Right atrium auricular region (tissue), 2 donors: ENCODE measurements around the gene SH3GL2. TPM values are rescaled to one million over a fixed set of nuclear protein-coding genes. Genes with fewer than 3 reads are reported as not detected.

Experiments
- DNase-seq: peaks from one replicate; pipeline ENCODE4 v3.0.0-alpha.2; 2019; ENCODE audit warnings: low spot score
- H3K27ac ChIP-seq, 2 donors: fragments of 200-600 bp; sonication (generic); 1 replicate in 1 of 2; 2 replicates in 1 of 2; pipeline ENCODE4 v1.5.1; 2016 to 2019
- H3K27me3 ChIP-seq, 2 donors: fragments of 200-600 bp; sonication (generic); one replicate each; pipeline versions ENCODE4 v1.5.1 to v1.6.0; 2017 to 2019
- H3K36me3 ChIP-seq: fragments of 200-600 bp; sonication (generic); one replicate; pipeline ENCODE4 v1.5.1; 2016
- H3K4me1 ChIP-seq, 2 donors: fragments of 200-600 bp; sonication (generic); one replicate each; pipeline versions ENCODE4 v1.5.1 to v1.6.0; 2017 to 2019
- H3K4me3 ChIP-seq, 2 donors: fragments of 200-600 bp; sonication (generic); 1 replicate in 1 of 2; 2 replicates in 1 of 2; pipeline ENCODE4 v1.5.1; 2017 to 2019; ENCODE audit warnings: mild to moderate bottlenecking in 1 of 2, moderate library complexity in 1 of 2
- H3K9me3 ChIP-seq, 2 donors: fragments of 200-600 bp; sonication (generic); one replicate each; pipeline ENCODE4 v1.5.1; 2019
- CTCF ChIP-seq, 2 donors: fragments of 200-600 bp; sonication (generic); IDR thresholded peaks; one replicate each; pipeline ENCODE4 v1.5.1; 2019; ENCODE audit warnings: antibody characterized with exemption in 2 of 2
- total RNA-seq, 2 donors: library from RNA; depleted of rRNA; stranded (reverse); fragments of >200 nt; gene quantifications; one replicate each; pipeline ENCODE4 v1.1.0, GENCODE V29; 2016

SH3GL2 gene
- total RNA-seq, 2 donors from 2014 or later: 0.28 TPM; not detected in 1

- H3K4me1 ChIP-seq: peaks cover 0 to 13% of the 10 kb centered on the region in 2 donors
- peak overlapping the region in 1 of 2 donors; percentile 50 for H3K4me3 ChIP-seq
- H3K27me3 ChIP-seq: peaks cover 0 to 13% of the 10 kb centered on the region in 2 donors
- DNase-seq: no peak
- no peak overlapping the region for H3K27ac ChIP-seq
- no peaks in the 10 kb centered on the region for H3K36me3 ChIP-seq
- TF ChIP-seq CTCF (IDR thresholded peaks at IDR 0.05): no peak
- no peaks in the 10 kb centered on the region for H3K9me3 ChIP-seq
These were observed 322 bp upstream of the SH3GL2 start for GRCh38 chr9:17578577-17578910.

GRCh38 chr9:17580119-17580518, 1.3 kb downstream of the SH3GL2 start:
- H3K9me3 ChIP-seq: no peaks in the 10 kb centered on the region
- H3K36me3 ChIP-seq: no peaks in the 10 kb centered on the region
- peaks cover 0 to 13% of the 10 kb centered on the region in 2 donors for H3K4me1 ChIP-seq
- peaks cover 0 to 13% of the 10 kb centered on the region in 2 donors for H3K27me3 ChIP-seq
- H3K27ac ChIP-seq: no peak overlapping the region
- H3K4me3 ChIP-seq: no peak overlapping the region
- DNase-seq: no peak
- TF ChIP-seq CTCF (IDR thresholded peaks at IDR 0.05): no peak

- Histone ChIP-seq H3K27ac (no peak overlapping the region), H3K36me3 (no peaks in the 10 kb centered on the region), H3K4me3 (no peak overlapping the region), H3K27me3 (no peaks in the 10 kb centered on the region), H3K4me1 (no peaks in the 10 kb centered on the region), H3K9me3 (no peaks in the 10 kb centered on the region)
- no peak for TF ChIP-seq CTCF (IDR thresholded peaks at IDR 0.05)
- DNase-seq: no peak
These were observed 8.2 kb downstream of the SH3GL2 start for GRCh38 chr9:17587113-17587512.

- Histone ChIP-seq H3K9me3 (no peaks in the 10 kb centered on the region), H3K4me1 (no peaks in the 10 kb centered on the region), H3K4me3 (no peak overlapping the region), H3K36me3 (no peaks in the 10 kb centered on the region), H3K27ac (no peak overlapping the region), H3K27me3 (no peaks in the 10 kb centered on the region)
- no peak for DNase-seq
- TF ChIP-seq CTCF (IDR thresholded peaks at IDR 0.05): no peak
These were observed 9.5 kb downstream of the SH3GL2 start for GRCh38 chr9:17588395-17588794.

- Histone ChIP-seq H3K27me3 (no peaks in the 10 kb centered on the region), H3K4me3 (no peak overlapping the region), H3K4me1 (no peaks in the 10 kb centered on the region), H3K27ac (no peak overlapping the region), H3K36me3 (no peaks in the 10 kb centered on the region), H3K9me3 (no peaks in the 10 kb centered on the region)
- TF ChIP-seq CTCF (IDR thresholded peaks at IDR 0.05): no peak
- no peak for DNase-seq
These were observed 10.1 kb downstream of the SH3GL2 start for GRCh38 chr9:17588941-17589340.

- no peak for DNase-seq
- H3K4me1 ChIP-seq: no peaks in the 10 kb centered on the region
- no peaks in the 10 kb centered on the region for H3K36me3 ChIP-seq
- no peaks in the 10 kb centered on the region for H3K27me3 ChIP-seq
- no peak overlapping the region for H3K27ac ChIP-seq
- no peak overlapping the region for H3K4me3 ChIP-seq
- H3K9me3 ChIP-seq: no peaks in the 10 kb centered on the region
- no peak for TF ChIP-seq CTCF (IDR thresholded peaks at IDR 0.05)
These were observed 10.9 kb downstream of the SH3GL2 start for GRCh38 chr9:17589771-17590170.
